ENCODE measurements around the gene CNOT2.
A peak's percentile ranks its signal among the peaks of the same experiment; 100 is the strongest.

CNOT2 gene

GRCh38 chr12:70400124-70400523, 156.9 kb downstream of the CNOT2 start:
- DNase-seq (ENCODE audit: low read depth): peak; percentile 84
- H3K4me3 ChIP-seq (ENCODE audit: low read depth, low read length): no peak overlapping the region
- TF ChIP-seq, protein P1, sequence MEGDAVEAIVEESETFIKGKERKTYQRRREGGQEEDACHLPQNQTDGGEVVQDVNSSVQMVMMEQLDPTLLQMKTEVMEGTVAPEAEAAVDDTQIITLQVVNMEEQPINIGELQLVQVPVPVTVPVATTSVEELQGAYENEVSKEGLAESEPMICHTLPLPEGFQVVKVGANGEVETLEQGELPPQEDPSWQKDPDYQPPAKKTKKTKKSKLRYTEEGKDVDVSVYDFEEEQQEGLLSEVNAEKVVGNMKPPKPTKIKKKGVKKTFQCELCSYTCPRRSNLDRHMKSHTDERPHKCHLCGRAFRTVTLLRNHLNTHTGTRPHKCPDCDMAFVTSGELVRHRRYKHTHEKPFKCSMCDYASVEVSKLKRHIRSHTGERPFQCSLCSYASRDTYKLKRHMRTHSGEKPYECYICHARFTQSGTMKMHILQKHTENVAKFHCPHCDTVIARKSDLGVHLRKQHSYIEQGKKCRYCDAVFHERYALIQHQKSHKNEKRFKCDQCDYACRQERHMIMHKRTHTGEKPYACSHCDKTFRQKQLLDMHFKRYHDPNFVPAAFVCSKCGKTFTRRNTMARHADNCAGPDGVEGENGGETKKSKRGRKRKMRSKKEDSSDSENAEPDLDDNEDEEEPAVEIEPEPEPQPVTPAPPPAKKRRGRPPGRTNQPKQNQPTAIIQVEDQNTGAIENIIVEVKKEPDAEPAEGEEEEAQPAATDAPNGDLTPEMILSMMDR (IDR thresholded peaks at IDR 0.05; ENCODE audit: control insufficient read depth, extremely low read depth, insufficient read depth): no peak

DNA sequence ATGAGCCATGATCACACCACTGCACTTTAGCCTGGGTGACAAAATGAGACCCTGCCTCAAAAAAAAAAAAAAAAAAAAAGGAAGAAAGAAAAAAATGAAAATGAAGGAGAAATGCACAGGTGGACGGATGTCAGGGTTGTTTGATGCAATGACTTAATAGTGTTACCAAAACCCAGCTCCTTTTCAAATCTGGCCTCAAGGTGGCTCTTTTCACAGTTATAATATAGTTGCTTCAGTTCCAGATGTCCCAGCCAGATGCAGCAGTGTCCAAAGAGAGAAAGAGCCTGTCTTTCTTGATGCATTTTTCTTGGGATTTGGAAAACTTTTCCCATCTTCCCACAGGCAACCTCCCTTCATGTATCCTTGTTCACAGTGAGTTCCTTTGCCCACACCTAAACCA, 159.4 kb downstream of the CNOT2 start:
- DNase-seq (ENCODE audit: low read depth): no peak
- no peak overlapping the region for H3K4me3 ChIP-seq (ENCODE audit: low read depth, low read length)
- TF ChIP-seq, protein P1 (IDR thresholded peaks at IDR 0.05; ENCODE audit: control insufficient read depth, extremely low read depth, insufficient read depth): peak; percentile 32; the same call in 1 of the 2 replicates

DNA sequence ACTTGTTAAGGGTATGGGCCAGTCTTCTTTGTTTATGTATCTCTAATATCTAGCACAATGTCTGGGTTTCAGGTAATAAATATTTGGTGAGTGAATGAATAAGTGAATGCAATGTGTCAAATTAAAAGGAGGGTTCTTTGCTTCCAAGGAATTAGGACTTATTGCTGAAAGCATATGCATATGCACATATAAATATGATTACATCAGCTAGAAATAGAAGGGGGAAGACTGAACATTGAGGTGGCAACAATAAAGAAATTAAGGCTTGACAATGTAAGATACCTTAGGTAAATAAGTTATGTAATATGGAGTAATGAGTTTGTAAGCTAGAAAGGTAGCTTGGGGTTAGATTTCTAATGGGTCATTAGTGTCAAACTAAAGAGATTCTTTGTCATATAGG, 160.6 kb downstream of the CNOT2 start:
- TF ChIP-seq, protein P1 (IDR thresholded peaks at IDR 0.05; ENCODE audit: control insufficient read depth, extremely low read depth, insufficient read depth): no peak
- H3K4me3 ChIP-seq (ENCODE audit: low read depth, low read length): no peak overlapping the region
- no peak for DNase-seq (ENCODE audit: low read depth)
